LoVo (cell line): Measurements from ENCODE around the gene SOSTDC1.
"Not testable (repeated sequence)": the region's sequence is repeated elsewhere in the genome, so short reads cannot be mapped to it uniquely, and the experiment has no call there.

Source experiments
- DNase-seq: peaks from one replicate; pipeline ENCODE4 v3.0.0-alpha.2; 2016; ENCODE audit warnings: low spot score

The SOSTDC1 gene, protein sequence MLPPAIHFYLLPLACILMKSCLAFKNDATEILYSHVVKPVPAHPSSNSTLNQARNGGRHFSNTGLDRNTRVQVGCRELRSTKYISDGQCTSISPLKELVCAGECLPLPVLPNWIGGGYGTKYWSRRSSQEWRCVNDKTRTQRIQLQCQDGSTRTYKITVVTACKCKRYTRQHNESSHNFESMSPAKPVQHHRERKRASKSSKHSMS

DNA sequence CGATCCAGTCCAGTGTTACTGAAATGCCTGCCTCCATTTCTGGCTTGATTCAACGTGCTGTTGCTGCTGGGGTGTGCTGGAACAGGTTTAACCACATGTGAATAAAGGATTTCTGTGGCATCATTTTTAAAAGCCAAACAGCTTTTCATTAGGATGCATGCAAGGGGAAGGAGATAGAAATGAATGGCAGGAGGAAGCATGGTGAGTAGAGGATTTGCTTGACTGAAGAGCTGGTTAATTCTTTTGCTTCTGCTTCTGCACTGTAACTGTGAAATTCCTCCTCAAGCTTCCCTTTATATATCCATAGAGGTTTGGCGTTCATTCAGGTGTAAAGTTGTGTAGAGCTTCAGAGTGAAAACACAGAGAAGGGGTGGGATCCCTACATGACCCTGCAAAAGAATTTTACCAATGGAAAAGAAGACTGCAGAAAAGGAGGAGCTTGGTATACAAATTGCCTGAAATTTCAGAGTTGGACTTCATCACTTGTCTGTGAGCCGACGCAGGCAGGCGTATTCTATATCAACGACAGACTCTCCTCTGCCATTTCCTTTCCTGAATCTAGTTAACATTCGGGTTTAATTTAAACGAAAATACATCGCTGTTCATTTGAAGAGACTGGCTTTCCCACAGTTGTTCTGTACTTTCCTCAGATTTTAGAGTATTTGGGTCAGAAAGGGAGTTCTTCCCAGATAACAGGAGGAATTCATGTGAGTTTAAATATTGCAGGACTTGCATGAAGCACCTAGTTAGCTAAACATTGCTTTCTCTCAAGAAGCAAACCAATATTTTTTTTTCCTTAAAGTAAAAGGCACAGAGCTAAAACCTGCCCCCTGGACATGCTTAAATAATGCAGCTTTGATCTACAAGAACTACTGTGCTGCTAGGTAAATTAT lies at the start of gene SOSTDC1:
TSS of gene SOSTDC1 (minus strand) at position 270 of the 893 bp plus-strand sequence. CDS start at position 200, 70 bp downstream.
- DNase-seq, result no peak

DNA sequence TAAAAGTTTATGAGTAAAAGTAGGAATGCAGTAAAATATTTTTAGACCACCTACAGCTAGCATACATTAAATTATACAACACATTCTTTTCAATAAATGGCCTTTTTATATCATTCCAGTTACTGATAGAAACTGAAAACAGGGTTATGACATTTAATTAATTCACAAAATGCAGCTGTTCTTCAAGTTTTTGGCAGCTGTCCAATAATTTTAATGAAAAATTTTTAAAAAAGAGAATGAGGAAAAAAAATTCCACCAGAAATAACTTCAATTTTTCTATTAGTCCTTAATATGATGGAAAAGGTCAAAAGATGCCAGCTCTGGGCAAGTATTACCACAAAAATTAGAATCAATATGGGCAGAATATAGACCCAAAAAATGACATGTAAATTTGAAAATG lies 49.2 kb upstream of the SOSTDC1 start:
- no peak for DNase-seq

DNA sequence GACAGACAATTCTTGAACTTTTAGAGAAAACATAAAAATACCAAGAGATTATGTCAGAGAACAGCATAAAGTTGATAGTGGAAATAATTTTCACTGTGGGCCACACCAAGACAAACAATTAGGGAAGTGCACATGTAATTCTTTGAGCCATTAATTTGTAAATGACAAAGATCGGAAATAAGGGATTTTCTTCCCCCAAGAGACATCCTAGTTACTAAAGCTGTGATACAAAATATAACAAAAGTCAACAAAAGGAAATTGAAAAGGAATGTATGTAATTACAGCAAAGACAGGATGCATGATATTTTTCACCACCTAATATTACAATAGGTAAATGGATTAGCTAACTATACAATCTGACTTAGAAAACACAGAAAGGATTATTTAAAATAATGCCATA lies 48.7 kb upstream of the SOSTDC1 start:
- DNase-seq, result no peak

DNA sequence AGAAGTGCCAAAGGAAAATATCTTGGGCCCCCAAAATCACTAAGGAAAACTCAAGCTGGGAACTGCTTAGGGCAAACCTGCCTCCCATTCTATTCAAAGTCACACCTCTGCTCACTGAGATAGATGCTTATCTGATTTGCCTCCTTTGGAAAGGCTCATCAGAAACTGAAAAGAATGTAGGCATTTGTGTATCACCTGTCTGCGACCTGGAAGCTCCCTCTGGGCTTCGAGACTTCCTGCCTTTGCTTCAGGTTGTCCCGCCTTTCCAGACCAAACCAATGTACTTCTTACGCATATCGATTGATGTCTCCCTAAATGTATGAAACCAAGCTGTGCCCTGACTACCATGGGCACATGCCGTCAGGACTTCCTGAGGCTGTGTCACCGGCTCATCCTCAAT lies 46.6 kb upstream of the SOSTDC1 start:
- DNase-seq, result no peak

DNA sequence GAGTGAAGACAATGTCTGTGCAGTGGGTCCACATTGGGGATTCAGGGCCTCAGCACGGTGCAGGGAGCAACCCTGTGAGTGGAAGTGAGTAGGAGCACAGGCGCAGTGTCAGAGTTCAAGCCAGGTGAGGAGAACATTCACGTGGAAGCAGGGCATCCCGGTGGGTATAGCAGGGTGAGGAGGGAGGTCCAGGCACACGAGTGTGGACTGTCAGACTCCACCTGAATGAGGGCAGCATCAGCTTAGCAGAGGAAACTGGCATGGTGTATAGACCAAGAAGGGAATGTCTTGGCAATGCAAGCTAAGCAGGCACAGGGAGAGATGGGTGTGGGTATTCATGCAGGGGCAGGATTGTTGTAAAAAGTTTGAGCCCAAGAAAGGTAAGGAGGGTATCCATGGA lies 45.8 kb upstream of the SOSTDC1 start:
- DNase-seq, result no peak

DNA sequence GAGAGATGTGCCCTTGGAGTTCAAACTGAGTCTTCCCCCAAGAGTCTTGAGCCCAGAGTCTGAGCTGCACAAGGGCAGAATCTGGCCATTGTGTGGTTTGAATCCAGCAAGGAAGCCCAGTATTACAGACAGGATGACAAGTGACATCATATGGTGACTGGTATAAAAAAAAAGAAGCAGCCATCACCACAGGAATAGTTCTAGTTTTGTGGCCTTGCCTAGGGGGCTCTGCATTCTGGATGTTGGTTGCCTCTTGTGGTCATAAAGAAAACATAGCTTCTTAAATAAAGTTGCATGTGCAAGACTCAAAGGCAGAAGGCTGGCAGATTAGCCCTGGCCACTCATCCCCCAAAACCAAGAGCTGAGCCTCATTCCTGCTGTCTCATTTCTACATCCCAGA lies 44.3 kb upstream of the SOSTDC1 start:
- no peak for DNase-seq

DNA sequence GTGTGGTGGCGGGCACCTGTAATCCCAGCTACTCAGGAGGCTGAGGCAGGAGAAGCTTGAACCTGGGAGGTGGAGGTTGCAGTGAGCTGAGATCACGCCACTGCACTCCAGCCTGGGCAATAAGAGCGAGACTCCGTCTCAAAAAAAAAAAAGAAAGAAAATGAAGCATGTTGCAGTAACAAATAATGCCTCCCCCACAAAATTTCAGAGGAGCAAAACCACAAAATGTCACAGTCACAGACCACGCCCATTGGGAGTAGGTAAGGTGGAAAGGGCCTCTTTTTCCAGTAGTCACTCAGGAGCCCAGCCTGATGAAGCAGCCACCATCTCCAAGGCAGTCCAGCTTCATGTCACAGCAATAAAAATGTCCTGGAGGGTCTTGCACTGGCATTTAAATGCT lies 40.9 kb upstream of the SOSTDC1 start:
- not testable (repeated sequence) for DNase-seq

DNA sequence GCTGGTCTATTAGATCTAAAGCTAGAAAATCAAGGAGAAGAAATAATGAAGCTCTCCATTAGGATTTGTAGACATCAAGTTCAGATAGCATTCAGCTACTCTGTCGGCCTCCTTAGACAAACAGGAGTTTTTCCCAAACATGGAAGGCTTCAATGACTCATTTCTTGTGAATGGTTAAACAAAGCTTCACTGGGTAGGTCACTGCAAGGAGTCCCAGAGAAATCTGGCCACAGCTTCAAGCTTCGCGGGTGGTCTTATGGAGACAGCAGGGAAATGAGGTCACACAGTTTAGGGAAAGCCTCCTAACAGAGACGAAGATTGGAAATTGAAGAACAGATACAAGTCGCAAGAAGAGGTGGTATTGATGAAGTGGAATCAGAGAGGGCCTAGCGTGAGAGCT lies 38.5 kb upstream of the SOSTDC1 start:
- no peak for DNase-seq

DNA sequence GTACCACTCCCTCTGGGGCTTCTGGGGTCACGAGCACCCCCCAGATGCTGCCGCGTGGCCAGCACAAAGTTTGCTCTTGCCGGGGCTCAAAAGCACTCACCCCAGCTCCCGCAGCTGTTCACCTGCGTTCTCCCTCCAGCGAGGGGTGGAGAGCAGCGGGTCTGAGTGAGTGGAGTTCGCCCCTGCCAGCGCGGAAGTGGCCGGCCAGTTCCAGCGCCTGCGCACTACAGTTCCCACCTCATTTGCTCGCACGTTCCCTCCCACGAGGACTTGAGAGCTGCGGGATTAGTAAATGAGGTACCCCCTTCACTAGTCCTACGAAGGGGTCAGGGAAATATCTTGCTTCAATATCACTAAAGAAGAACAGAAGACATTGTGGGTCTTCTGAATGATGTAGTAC lies 36.8 kb upstream of the SOSTDC1 start:
- DNase-seq, result no peak

DNA sequence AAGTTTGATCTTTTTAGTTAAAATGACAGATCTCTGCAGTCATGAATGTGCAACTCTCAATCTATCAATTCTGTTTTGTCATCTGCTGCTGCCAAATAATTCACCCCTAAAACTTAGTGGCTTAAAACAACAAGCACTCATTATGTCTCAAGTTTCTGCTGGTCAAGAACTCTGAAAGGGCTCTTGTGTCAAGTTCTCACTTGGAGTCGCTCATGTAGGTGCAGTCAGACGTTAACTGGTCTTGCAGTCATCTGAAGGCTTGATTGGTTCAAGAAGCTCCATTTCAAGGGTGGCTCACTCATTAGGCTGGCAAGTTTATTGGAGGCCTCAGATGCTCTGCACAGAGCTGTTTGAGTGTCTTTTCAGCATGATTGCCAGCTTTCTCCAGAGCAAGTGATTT lies 32.6 kb upstream of the SOSTDC1 start:
- DNase-seq, result no peak

DNA sequence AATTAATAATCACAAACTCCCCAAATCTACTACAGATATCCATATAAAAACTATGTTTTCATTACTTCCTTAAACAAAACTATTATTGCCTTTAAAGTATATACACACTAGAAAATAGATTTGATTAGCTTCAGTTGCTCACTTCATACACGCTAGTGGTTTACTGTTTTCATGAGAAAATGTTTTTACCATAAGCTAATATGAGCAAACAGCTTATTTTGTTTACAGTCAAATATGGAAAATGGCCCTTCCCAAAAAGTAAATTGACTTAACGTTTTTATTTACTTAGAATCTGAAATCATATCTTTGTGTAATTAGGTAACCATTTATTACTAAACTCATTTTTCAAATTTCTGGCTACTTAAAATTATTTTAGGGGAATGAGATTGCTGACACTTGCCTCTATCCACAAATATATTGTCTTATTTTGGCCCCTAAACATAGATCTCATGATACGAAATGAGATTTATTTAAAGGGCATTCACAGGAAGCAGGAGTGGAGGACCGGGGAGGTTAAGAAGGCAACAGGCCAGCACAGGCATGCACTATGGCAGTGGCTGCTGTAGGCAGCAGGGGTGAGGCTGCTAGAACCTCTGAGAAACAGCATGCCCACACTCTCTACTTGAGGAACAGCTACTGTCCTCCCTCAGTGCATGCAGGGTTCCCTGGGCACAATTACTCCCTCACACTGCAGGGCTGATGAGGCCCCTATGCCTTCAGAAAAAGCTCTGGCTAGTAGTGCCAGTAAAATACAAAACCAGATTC lies 29.6 kb upstream of the SOSTDC1 start:
- DNase-seq, result no peak

DNA sequence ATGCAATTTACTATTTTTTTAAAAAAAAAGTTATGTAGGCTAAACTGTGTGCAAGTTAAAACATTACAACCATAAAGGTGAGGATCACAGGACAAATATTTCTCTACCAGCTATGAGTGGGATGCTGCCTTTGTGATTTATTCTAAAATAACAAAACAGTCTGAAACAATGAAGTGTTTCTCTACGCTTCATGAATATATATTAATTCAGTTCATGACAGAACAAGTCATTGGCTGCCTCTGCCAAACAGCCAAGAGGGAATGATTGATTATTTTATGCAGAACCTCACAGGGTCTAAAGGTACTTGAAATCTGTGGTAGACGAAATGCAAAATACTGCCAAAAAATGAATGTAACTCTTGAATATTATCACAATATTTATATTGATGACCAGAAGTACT lies 29.0 kb upstream of the SOSTDC1 start:
- DNase-seq, result no peak

DNA sequence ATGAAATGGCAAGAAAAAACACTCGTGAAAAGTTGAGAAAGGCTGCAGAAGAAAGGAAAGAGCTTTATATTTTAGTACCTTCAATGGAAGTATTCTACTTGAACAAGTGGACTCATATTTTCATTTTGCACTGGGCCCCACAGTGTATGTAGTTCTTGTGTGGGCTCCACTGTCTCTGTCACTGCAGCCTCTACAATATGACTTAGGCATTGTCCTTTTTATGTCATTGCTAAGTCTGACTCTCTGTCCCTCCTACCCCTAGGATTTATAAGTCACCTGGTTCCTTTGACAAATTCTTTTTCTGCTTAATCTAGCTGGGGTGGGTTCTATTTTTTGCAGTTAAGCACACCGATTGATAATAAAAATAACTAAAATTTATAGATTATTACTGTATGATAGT lies 27.7 kb upstream of the SOSTDC1 start:
- no peak for DNase-seq

DNA sequence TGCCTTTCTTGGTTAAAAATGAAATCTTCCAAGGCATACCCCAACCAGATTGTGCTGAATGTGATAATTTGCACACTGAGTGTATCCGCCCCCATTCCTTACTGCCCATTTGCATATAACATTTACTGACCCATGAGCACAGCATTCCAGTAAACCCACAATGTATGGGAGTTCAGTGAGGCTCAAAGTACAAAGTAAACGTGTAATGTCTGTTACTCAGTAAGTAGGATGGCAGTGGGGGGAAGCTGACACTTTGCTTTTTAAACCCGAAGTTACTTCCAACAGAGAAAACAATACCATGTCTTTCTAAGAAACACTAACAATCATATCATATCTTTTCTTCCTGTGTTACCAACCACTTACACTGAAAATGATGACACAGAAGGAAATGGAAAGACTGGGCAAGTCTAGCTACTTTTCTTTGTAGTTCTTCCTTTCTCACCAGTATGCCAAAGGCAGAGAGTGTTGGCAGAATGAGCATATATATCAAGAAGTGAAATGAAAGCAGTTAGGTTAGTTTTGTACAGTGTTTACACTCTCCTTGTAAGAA lies 27.1 kb upstream of the SOSTDC1 start:
- peak; percentile 40 for DNase-seq

DNA sequence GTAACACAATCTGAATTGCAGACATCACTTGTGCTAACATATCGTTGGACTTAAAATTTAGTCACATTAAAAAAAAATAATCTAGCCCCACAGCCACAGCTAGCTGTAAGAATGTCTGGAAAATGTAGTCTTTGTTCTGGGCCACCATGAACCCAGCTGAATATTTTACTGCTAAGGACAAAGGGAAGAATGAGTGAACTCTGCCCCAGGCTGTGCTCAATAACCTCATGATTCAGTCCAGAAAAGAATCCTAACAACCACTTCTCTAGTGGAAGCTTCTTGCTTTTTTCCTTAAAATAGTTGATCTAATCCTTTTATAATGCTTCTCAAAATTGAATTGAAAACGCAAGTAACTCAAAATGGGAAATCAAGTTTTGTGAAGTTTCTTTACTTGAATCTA lies 25.6 kb upstream of the SOSTDC1 start:
- peak; percentile 19 for DNase-seq

DNA sequence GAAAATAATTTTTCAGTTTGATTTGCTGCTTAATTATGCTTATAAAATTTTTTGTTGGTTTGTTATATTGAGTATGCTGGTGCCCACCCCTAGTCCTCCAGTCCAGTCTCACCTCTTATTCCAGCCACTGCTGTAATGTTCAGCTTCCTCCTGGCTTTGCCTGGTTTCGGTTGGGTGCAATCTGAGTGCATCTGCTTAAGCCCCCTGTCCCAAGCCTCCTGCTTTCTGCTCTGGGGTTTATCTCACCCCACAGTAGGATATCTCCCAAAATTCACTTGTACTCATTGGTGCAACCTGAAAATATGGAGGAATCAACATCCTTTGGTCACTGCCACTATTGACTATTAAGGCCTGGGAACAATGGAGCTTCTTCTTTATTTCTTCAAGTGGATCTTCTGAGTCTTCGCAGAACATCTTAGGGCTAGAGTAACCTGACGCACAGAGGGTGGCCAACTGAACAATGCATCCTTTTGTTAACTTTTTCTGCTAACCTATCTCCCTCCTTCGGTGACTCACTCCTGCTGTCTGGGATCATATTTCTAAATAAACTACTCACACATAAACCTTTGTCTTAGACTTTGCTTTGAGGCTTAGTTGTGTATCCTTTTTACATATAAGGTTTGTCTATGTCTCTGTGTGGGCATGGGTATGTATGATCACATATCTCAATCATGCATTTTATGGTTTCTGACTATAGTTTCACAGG lies 19.1 kb upstream of the SOSTDC1 start:
- peak; percentile 87 for DNase-seq

DNA sequence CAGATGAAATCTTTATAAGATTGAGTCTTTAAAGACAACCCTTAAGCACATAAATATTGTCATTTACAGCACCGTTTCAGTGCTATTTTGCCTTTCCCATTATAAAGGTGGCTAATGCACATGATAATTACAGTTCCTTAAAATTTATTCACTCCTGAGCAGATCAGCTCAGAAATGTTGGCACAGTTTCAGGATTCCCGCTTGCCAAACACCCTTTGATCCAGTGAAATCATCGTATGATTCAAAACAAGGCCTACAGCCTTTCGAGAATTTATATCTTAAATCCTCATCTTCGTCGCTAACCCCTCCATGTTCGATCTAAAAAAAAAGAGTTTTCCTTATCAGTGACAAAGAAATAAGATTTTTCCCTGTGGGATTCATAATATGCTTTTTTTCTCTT lies 14.1 kb upstream of the SOSTDC1 start:
- DNase-seq, result no peak

DNA sequence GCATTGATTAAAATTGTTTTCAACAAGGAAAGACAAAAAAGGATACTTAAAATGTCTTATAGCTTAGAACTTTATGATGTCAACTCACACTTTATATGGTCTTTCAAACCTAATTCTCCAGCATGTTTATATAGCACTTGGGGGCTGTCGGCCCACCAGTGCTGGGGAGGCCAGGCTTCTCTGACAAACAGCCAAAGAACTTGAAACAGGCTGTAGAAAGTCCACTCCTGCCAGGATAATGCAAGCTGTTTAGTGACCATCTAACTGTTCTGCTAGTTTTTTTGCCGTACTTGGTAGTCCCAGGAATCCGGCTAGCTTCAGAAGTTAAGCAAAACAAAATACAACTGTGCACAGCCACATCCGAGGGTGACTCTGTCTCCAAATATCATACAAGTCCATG lies 13.6 kb upstream of the SOSTDC1 start:
- DNase-seq, result no peak

DNA sequence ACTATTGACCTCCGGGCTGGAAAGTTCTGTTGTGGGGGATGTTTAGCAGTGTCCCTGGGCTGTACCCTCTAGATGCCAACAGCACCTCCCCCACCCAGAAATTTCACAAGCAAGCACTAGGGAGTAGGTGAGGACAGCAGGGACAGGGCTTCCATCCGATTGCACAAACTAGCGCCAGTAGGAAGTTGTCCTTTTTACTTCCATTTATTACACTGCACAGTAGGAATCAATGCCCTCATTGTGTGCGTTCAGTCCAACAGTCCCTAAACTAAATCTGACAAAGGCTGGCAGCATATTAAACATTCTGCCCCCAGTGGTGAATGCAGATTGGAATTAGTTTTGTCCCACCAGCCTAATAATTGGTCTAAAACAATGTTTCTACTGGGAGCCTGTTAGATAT lies 6.4 kb upstream of the SOSTDC1 start:
- no peak for DNase-seq

DNA sequence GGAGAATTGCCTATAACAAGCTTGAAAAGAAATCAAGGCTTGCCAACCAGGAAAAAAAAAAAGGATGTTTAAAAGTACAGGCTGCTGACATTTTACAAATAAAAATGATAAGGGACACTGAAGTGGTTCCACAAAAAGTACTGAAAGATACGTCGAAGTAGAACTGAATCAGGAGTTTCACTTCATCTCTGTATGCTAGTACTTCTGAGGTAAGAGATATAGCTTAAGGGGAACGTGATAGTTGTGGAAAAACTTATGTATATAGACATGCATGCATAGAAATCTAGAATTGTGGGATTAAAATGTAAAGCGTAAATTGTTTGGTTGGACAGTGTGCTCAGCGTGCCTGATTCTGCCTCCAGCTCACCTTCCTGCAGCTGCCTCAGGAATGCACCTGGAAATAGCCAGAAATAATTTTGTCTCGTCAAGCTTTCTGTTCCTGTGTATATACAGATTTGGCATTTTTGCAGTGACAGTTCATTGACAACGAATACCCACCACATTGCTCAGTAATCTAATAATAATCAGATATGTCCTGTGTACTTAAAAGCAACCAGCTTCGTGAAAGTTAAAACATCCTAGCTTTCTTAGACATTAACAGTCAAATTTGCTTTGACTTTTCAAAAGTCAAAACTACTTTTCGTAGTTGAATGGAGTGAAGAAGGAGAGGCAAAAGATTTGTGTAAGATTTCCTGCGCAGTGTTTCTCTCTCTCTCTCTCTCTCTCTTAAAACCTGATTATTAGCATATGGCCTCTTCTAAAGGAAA lies 1.4 kb downstream of the SOSTDC1 start:
- DNase-seq, result no peak

DNA sequence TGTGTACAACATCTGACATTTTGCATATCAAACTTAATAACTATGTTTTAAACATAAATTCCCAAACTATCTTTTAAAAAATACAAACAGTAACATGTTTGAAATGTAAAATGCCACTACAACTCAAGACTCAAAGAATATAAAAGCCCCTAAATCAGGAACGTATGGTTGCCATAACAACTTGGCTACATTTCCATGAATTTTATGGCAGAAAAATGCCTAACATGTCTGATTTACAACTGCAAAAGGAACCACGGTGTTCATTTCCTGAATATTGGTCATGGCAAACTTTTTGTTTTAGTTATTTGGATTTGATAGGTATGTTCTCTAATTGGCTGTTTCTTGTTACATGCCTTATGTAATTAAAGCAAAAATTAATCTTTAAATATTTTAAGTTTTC lies 2.0 kb downstream of the SOSTDC1 start:
- no peak for DNase-seq
